Tibial nerve (tissue), 4 donors: ENCODE data around the gene TP53I11. TPM values are rescaled to one million over a fixed set of nuclear protein-coding genes. Genes with fewer than 3 reads are reported as not detected.

Source experiments
- DNase-seq, 2 donors: peaks; one replicate each; pipeline ENCODE4 v3.0.0-alpha.2; 2019; ENCODE audit warnings: low spot score in 2 of 2
- H3K27ac ChIP-seq, 4 donors: fragments of 200-600 bp; sonication (generic) in 3 of 4; one replicate each; pipeline ENCODE4 v1.5.1; 2017 to 2019; ENCODE audit warnings: mild to moderate bottlenecking in 1 of 4
- H3K27me3 ChIP-seq, 2 donors: fragments of 200-600 bp; sonication (generic) in 1 of 2; one replicate each; pipeline versions ENCODE4 v1.5.1 to v1.6.0; 2017 to 2019
- H3K36me3 ChIP-seq, 3 donors: fragments of 200-600 bp; sonication (generic); one replicate each; pipeline ENCODE4 v1.5.1; 2018 to 2019
- H3K4me1 ChIP-seq, 4 donors: fragments of 200-600 bp; sonication (generic) in 3 of 4; one replicate each; pipeline ENCODE4 v1.5.1; 2017 to 2019
- H3K4me3 ChIP-seq, 4 donors: fragments of 200-600 bp; sonication (generic) in 3 of 4; one replicate each; pipeline ENCODE4 v1.5.1; 2017 to 2019; ENCODE audit warnings: mild to moderate bottlenecking in 1 of 4, moderate library complexity in 1 of 4
- H3K9me3 ChIP-seq, 4 donors: fragments of 200-600 bp; sonication (generic) in 3 of 4; one replicate each; pipeline ENCODE4 v1.5.1; 2017 to 2019
- EP300 ChIP-seq, 2 donors: sonication (generic); formaldehyde crosslinking; IDR thresholded peaks; one replicate each; pipeline ENCODE4 v1.6.1; 2017; ENCODE audit warnings: antibody characterized with exemption in 2 of 2, mild to moderate bottlenecking in 1 of 2
- POLR2A ChIP-seq, 2 donors: fragments of 450-650 bp; IDR thresholded peaks; one replicate each; pipeline ENCODE4 v1.6.1; 2017; ENCODE audit warnings: antibody characterized with exemption in 2 of 2, mild to moderate bottlenecking in 2 of 2, moderate library complexity in 2 of 2
- WGBS, 2 donors: methylation state at CpG; one replicate each; pipeline ENCODE4 v1.1.5; 2018; 5-methylcytosine and 5-hydroxymethylcytosine counted together
- total RNA-seq, 4 donors: library from RNA; depleted of rRNA; stranded (reverse); fragments of >200 nt; gene quantifications; one replicate each; pipeline ENCODE4 v1.1.0, GENCODE V29; 2016
- TF ChIP-seq, protein P1 (sequence below), 5 experiments: fragments of 200-600 bp in 3 of 5; fragments of 450-650 bp in 2 of 5; sonication (generic) in 3 of 5; IDR thresholded peaks; one replicate each; pipeline ENCODE4 v1.5.1; 2016 to 2019; ENCODE audit warnings: antibody characterized with exemption in 5 of 5, mild to moderate bottlenecking in 3 of 5, moderate library complexity in 2 of 5

The TP53I11 gene
- total RNA-seq, 4 donors from 2014 or later, result 50.7 to 133 (median 60.6) TPM

DNA sequence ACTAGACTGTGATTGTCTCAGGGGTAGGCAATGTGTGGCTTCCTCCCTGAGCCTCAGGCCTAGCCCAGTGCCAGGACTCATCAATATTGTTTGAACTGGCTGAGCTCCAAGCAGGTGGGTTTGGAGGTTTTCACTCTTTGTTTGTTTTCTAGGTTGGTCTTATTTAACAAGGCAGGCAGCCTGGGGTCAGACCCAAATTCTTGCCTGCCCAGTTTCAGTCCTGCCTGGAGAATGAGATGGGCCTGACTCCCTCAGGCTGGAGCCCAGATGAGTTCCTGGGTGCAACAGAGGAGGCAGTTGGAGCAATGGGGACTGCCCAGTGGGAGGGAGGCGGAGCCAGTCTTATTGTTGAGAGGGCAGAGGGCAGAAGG, 28.3 kb upstream of the TP53I11 start:
- WGBS, 2 donors, result 77 to 80% methylated on average over 1 of the region's 1 CpG
- no peaks in the 10 kb centered on the region for H3K36me3 ChIP-seq
- no peak for DNase-seq
- no peaks in the 10 kb centered on the region for H3K9me3 ChIP-seq
- no peak for TF ChIP-seq EP300 (IDR thresholded peaks at IDR 0.05)
- TF ChIP-seq POLR2A (IDR thresholded peaks at IDR 0.05), result no peak
- TF ChIP-seq, protein P1, sequence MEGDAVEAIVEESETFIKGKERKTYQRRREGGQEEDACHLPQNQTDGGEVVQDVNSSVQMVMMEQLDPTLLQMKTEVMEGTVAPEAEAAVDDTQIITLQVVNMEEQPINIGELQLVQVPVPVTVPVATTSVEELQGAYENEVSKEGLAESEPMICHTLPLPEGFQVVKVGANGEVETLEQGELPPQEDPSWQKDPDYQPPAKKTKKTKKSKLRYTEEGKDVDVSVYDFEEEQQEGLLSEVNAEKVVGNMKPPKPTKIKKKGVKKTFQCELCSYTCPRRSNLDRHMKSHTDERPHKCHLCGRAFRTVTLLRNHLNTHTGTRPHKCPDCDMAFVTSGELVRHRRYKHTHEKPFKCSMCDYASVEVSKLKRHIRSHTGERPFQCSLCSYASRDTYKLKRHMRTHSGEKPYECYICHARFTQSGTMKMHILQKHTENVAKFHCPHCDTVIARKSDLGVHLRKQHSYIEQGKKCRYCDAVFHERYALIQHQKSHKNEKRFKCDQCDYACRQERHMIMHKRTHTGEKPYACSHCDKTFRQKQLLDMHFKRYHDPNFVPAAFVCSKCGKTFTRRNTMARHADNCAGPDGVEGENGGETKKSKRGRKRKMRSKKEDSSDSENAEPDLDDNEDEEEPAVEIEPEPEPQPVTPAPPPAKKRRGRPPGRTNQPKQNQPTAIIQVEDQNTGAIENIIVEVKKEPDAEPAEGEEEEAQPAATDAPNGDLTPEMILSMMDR (IDR thresholded peaks at IDR 0.05), result no peak
- H3K27me3 ChIP-seq, result no peaks in the 10 kb centered on the region
- no peak overlapping the region for H3K4me3 ChIP-seq
- peaks cover 0 to 36% (median 11%) of the 10 kb centered on the region in 4 donors for H3K4me1 ChIP-seq
- H3K27ac ChIP-seq, result no peak overlapping the region

DNA sequence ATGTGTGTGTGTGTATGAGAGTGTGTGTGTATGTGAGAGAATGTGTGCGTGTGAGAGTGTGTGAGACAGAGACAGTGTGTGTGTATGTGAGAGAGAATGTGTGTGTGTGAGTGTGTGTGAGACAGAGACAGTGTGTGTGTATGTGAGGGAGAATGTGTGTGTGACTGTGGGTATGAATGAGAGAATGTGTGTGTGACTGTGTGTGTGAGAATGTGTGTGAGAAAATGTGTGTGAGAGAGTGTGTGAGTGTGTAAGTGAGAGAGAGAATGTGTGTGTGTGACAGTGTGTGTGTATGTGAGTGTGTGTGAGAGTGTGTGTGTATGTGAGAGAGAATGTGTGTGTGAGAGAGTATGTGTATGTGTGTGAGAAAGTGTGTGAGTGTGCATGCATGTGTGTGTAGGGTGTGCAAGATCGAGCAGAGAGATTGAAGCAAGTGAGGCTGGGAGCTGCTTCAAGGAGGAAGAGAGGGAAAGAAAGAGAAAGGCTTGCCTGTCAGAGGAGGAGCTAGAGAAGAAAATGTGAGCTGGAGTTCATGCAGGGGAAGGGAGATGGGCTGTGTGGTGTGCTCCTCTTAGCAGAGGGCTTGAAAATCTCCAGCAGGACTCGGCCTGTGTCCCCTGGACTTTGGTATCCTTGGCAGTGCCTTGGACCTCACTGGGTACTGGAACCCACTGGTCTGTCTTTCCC, 27.7 kb upstream of the TP53I11 start:
- TF ChIP-seq POLR2A (IDR thresholded peaks at IDR 0.05), result no peak
- TF ChIP-seq, protein P1 (IDR thresholded peaks at IDR 0.05), result no peak
- TF ChIP-seq EP300 (IDR thresholded peaks at IDR 0.05), result no peak
- H3K36me3 ChIP-seq, result no peaks in the 10 kb centered on the region
- 45 to 59% methylated on average over 3 of the region's 3 CpGs for whole genome bisulfite sequencing, 2 donors
- DNase-seq, result no peak
- peaks cover 0 to 36% (median 11%) of the 10 kb centered on the region in 4 donors for H3K4me1 ChIP-seq
- H3K27me3 ChIP-seq, result no peaks in the 10 kb centered on the region
- no peak overlapping the region for H3K4me3 ChIP-seq
- H3K9me3 ChIP-seq, result no peaks in the 10 kb centered on the region
- no peak overlapping the region for H3K27ac ChIP-seq

DNA sequence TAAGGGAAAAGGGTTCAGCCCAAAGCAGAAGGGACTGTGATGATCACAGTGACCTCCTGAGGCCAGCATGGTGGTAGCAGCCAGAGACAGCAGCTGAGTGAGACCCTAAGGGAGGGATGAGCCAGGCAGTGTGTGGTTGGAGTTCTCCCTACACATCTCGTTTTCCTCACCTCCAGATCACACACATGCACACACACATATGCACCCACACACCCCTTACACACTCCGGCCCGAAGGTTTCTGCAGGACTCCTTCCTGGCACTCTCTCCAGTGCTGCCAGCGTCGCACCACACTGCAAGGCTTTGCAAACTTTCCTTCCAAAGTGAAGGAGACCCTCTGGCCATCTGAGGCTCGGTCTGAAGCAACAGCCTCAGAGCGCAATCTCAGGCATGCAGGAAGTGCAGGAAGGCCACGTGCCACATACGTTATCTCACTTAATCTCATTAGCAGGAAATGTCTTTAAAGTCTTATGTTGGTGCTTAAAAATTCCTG, 26.9 kb upstream of the TP53I11 start:
- Histone ChIP-seq H3K27ac (no peak overlapping the region), H3K4me3 (no peak overlapping the region), H3K9me3 (no peaks in the 10 kb centered on the region), H3K4me1 (peaks cover 0 to 36% (median 11%) of the 10 kb centered on the region in 4 donors), H3K36me3 (no peaks in the 10 kb centered on the region), H3K27me3 (no peaks in the 10 kb centered on the region)
- TF ChIP-seq POLR2A (IDR thresholded peaks at IDR 0.05), result no peak
- TF ChIP-seq EP300 (IDR thresholded peaks at IDR 0.05), result no peak
- TF ChIP-seq, protein P1 (IDR thresholded peaks at IDR 0.05), result no peak
- WGBS, 2 donors, result 40 to 43% methylated on average over 9 of the region's 9 CpGs
- no peak for DNase-seq

DNA sequence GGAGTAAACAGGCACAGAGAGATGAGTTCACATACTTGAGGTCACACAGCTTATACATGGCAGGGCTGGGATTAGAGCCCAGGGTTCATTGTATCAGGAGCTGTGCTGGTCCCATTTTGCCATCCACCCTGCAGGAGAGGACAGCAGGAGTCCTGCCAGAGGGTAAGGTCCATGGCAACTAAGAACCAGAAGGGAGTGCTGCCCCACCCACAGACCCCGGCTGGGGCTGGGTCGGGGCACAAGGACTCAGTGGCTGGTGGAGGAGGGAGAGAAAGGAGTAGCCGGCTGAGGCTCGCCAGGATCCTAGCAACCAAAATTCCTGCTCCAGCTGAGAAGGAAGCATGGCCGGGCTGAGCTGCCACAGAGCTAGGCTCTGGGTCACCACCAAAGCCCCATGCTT, 25.9 kb upstream of the TP53I11 start:
- DNase-seq, result no peak
- Histone ChIP-seq H3K27me3 (no peaks in the 10 kb centered on the region), H3K4me3 (no peak overlapping the region), H3K9me3 (no peaks in the 10 kb centered on the region), H3K4me1 (peaks cover 0 to 36% (median 11%) of the 10 kb centered on the region in 4 donors), H3K36me3 (no peaks in the 10 kb centered on the region), H3K27ac (no peak overlapping the region)
- WGBS, 2 donors, result 72 to 77% methylated on average over 4 to 5 of the region's 5 CpGs
- no peak for TF ChIP-seq EP300 (IDR thresholded peaks at IDR 0.05)
- TF ChIP-seq, protein P1 (IDR thresholded peaks at IDR 0.05), result no peak
- no peak for TF ChIP-seq POLR2A (IDR thresholded peaks at IDR 0.05)

DNA sequence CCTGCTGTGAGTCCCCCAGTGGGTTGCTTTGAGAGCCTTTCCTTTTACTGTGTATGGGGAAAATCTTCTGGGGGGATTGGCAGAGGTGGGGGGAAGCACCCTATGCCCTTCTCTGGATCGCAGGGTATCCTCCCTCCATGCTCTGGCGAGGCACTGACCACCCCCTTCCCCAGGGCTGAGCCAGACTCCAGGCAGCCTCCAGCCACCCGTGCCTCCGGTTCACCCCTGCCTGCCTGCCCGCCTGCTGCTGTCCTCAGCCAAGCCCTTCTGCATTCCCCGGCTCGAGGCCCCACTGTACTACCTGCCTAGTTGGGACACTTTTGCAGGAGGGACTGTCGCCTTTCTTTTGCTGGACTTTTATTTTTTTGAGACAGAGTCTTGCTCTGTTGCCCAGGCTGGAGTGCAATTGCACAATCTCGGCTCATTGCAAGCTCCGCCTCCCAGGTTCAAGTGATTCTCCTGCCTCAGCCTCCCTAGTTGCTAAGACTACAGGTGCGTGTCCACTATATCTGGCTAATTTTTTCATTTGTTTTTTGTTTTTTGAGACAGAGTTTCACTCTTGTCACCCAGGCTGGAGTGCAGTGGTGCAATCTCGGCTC, 23.8 kb upstream of the TP53I11 start:
- no peak for DNase-seq
- WGBS, 2 donors, result 86 to 89% methylated on average over 12 of the region's 12 CpGs

More for the DNA sequence above, 23.8 kb upstream of the TP53I11 start:
- Histone ChIP-seq H3K36me3 (no peaks in the 10 kb centered on the region), H3K27ac (no peak overlapping the region), H3K9me3 (no peaks in the 10 kb centered on the region), H3K4me3 (no peak overlapping the region), H3K4me1 (peaks cover 0 to 31% (median 9%) of the 10 kb centered on the region in 4 donors), H3K27me3 (no peaks in the 10 kb centered on the region)
- TF ChIP-seq EP300 (IDR thresholded peaks at IDR 0.05) (no peak), POLR2A (IDR thresholded peaks at IDR 0.05) (no peak)
- TF ChIP-seq, protein P1 (IDR thresholded peaks at IDR 0.05), result no peak
